HG03565 (cell line): ENCODE data around the gene GYPB.
"Not testable (repeated sequence)": the region's sequence is repeated elsewhere in the genome, so short reads cannot be mapped to it uniquely, and the experiment has no call there.

Experiments used
- ATAC-seq: cut with Tn5 transposase; IDR thresholded peaks from one replicate; pipeline ENCODE4 v1.9.1; 2021; ENCODE audit warnings: mild to moderate bottlenecking, moderate library complexity; ENCODE audit not compliant: unreplicated experiment

Gene GYPB

DNA sequence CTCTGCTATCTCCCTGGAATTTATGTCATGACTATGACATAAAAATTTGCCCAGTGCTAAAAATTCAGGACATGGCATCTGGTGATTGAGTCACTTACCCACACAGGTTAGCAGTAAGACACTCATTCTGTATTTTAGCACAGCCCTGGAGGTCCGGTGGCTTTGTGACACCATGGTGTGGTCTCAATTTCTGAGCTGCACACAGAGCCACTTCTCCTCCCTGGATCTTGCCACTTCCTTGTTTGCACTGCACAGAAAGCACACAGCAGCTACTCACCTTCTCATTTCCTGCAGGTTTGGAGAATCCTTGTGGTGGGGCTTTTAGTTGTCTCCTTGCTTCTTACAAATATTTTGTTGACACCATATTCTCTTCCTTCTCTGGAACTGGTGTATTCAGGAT, 69.0 kb downstream of the GYPB start:
- not testable (repeated sequence) for ATAC-seq

- not testable (repeated sequence) for ATAC-seq
These were observed 71.7 kb downstream of the GYPB start for GRCh38 chr4:143947493-143947892.
